RKO (cell line): ENCODE data around the gene DOK1.

Source experiments
- DNase-seq: peaks from one replicate; pipeline ENCODE4 v3.0.0-alpha.2; 2016; ENCODE audit warnings: low spot score

Gene DOK1

DNA sequence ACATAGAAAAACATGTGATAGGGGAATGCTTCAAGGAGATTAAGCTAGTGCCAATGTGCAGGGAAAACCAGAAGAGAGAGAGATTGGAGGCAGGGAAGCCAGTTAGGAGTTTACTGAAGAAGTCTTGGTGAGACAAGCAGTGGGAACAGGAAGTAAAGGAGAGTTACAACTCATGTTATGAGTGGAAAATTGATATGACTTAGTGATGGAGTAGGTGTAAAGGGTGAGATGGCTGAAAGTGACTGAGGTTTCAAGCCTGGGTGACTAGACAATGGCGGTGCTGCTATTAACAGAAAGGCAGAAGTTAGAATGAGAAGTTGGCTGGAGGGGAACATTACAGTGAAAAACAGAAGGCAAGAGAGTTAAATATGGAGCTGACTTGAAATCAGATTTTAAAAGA, 16.5 kb downstream of the DOK1 start:
- no peak for DNase-seq

- DNase-seq: no peak
Observed at GRCh38 chr2:74572178-74572925, 17.8 kb downstream of the DOK1 start.

DNA sequence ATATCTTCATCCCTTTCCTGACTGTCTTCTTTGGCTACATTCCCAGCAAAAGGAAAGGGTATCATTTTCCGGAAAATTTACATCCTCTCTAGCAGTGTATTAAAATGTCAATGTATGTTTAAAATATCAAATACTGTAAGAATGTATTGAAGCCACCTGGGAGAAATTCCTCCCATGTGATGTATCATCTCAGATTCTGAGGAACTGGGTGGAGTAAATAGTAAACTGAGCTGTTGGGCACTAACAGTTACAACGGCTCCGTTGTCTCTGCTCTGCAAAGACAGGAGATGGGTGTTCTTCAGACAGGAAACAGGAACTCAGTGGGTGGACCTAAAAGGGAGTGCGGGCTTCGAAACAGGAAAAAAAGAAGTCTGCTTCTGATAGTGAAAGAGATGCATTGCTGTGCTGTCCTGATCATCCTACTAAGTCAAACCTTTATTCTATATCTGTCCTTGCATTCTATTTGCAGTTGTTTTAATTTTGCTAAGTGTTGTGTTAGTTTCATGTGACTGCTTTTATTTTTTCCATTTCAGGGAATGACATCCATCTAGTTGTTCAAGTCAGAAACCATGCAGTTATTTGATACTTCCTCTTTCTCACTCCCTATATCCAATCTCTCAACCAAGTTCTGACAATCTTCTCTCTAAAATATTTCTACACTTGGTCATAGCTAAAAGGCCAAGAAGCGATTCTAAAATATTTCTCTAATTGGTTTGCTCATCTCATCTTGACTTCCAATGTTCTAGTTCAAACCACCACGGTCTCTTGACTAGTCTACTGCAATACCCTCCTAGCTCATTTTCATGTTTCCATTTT, 19.4 kb downstream of the DOK1 start:
- no peak for DNase-seq

DNA sequence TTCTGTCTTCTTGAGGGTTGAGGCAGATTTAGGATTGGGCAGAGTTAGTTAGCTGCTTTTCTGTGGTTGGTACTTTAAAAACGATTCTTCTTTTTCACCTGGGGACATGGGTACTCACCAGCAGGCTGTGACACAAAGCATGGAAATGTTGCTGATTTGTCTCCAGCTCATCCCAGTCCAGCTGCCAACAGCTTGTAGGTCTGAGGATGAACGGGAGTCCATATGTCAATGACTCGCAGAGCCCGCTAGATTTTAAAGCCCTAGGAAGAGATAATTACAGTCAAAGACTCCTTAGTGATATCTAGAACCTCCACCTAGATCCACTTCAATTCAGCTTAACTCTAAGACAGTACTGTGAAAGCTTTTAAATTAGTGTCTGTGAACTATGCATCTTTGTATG, 20.8 kb downstream of the DOK1 start:
- DNase-seq: no peak

DNA sequence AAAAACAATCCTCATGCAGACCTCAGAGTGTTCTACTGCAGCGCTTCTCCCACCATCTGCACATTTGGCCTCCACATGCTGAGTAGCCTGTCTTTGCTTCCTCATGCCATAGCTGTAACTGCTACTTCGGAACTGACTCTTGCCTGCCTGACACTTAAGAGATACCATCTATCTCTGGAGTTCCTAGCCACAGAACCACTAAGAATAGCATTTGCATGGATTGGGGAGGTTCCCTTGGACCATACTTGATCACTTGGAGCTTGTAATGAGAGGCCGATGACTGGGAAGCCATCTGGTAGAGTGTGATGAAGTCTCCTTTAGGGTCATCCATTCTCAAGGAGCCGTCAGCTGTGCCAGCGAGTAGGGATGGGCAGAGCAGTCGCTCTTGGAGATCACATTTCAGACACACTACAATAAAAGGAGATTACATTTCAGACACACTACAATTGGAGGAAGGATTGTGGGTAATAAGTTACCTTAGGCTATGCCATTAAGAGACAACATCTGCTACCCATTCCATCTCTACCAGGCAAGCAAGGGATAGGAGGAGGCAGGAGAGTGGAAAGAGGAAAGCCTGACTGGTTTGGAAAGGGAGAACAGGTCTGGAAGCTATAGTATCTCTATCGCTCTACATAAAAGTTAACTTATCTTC, 21.8 kb downstream of the DOK1 start:
- DNase-seq: no peak

- no peak for DNase-seq
Observed at GRCh38 chr2:74576863-74577229, 22.3 kb downstream of the DOK1 start.

DNA sequence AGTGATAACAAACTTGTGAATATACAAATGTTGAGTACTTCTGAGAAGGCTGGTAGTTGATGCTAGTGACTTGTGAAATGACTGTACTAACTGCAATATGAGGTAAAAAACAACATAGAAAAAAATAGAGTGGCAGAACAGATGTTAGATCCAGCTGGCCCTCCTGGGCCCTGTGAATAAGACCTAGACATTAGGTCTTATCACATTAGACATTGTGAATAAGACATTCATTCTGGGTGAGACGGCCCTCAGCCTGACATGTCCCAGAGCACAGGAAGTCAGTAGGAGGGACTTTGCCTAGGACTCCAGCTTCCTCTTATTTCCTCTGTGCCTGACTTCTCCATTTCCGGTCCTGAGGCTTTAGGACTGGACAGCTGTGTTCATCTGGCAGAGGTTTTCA, 22.9 kb downstream of the DOK1 start:
- peak; percentile 66 for DNase-seq

DNA sequence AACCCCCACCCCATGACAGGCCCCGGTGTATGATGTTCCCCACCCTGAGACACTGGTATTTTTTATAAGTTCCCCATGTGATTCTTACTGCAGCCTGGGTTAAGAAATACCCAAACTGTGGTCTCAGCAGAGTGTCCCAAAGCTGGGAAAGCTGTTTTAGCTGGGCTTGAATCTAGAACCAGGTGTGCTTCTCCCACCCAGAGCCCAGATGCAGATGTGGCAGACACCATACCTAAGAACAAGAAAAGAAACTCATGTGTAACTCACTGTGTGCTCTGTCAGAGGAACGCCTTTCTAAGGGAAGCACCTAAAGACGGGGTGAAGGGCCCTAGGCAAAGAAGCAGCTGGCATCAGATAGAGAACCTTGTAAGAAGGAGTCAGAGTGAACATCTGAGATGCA, 23.9 kb downstream of the DOK1 start:
- DNase-seq: no peak

DNA sequence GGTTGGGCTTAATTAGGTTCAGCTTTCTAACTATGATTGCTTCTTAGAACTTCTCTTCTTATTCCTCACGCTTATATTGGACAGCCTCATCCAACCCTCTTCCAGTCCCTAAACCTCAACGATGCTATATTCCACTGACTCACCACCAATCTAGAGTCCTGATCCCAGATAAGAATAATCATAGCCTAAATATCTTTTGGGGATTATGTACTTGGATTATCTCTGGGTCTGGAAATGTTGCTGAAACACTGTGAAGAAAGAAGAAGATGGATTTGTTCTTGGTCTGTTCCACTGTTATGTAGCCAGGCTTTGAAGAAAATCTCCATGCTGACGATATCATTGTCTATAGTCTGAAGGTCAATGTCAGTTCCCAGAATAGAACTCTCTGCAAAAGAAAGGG, 26.9 kb downstream of the DOK1 start:
- DNase-seq: no peak

GRCh38 chr2:74582184-74582583, 27.7 kb downstream of the DOK1 start:
- no peak for DNase-seq

DNA sequence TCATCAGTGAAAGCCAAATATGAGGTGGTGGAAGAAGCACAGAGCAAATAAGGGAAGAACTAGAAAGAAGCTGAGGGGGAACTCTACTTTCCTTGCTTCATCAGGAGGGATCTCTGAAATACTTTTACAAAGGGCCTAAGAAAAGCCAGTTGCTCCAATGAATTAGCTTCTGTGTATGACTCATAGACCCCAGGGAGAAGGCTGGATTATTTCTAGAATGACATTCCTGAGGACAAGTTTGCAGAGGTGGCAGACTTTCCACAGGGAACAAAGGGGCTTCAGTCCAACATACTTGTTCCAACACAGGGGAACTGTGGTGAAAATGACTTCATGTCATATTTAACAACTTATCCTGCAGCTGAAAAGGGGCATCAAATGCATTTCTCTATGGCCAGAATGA, 29.0 kb downstream of the DOK1 start:
- peak; percentile 24 for DNase-seq

GRCh38 chr2:74584088-74584645, 29.6 kb downstream of the DOK1 start:
- DNase-seq: no peak

- DNase-seq: no peak
Observed at GRCh38 chr2:74585406-74586185, 31.1 kb downstream of the DOK1 start.

- peak; percentile 79 for DNase-seq
Observed at GRCh38 chr2:74587664-74588277, 33.3 kb downstream of the DOK1 start.

DNA sequence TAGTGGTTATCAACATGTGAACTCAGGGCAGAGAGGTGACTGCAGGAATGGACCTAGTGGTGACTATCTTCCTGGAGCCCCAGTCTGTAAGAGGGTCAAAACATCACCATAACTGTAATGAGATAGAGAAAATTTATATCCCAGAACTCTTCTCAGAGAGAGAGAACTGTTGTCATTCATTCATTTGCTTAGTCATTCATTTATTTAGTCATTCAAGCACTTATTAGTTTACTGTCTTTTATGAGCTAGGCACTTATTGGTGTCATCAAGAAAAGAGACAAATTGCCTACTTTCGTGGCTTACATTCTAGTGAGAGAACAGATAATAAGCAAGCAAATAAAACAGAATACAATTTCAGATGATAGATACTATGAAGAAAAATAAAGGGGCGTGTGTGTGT, 34.1 kb downstream of the DOK1 start:
- no peak for DNase-seq

DNA sequence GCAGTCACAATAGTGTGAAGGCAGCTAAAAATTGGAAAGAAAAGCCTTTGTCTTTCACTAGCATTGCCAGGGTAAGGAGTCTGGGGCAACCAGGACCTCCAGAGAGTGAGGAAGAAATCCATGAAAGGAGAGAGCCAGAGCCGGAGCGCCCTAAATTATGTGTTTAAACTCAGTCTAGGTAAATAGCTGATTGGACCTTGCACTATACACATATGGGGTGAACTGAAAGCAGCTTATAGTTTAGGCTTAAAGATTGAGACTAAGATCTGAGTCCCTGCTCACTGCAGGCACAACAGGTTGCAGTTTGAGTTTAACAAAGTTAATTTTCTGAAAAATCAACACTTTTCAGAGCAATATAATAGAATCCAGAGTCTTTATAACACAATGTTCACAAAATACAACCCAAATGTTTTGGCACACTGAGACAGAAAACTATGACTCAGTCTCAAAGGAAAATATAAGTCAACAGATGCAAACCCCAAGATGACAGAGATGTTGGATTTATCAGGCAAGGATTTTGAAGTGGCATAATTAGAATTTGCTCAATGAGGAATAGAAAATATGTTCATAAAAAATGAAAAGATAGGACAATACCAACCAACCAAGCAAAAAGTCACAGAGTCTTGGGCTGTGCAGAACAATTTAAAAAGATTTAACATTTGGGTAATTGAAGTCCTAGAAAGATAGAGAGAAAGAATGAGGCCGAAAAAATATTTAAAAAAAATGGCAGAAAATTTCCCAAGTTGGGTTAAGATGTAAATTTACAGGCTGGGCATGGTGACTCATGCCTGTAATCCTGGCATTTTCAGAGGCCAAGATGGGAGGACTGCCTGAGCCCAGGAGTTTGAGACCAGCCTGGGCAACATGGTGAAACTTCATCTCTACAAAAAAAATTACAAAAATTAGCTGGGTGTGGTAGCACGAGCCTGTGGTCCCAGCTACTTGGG, 39.6 kb downstream of the DOK1 start:
- DNase-seq: peak; percentile 28

DNA sequence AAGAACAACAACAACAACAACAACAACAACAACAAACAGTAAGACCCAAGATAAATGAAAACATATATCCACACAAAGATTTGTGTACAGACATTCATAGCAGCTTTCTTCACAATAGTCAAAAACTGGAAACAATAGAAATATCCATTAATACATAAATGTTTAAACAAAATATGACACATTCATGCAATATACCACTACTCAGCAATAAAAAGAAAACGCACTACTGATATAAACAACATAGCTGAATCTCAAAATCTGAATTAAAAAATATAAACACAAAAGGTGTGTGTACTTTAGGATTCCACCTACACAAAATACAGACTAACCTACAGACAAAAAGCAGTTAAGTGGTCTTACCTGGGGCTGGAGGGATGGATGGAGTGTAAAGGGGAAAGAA, 42.1 kb downstream of the DOK1 start:
- no peak for DNase-seq

DNA sequence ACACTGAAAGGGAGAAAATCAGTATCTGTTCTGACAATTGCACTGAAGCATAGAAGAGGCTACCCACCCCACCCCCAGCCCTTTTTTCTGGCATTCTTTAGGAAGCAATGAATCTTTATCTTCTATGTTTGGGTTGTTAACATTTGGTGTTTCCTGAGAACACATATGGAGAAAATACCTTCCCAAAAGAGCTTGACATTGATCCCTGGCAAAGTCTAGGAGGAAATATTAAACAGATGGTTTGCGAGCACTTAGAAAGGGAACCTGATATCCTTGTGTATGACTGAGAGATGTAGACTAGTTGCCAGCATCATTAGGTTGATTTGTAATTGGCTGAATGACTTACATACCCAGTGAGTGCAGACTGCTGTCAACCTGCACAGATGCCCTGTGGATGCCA, 42.9 kb downstream of the DOK1 start:
- no peak for DNase-seq

- no peak for DNase-seq
Observed at GRCh38 chr2:74599676-74600075, 45.2 kb downstream of the DOK1 start.

GRCh38 chr2:74602586-74603281, 48.2 kb downstream of the DOK1 start:
- DNase-seq: peak; percentile 48
